ENCODE data around the gene DALRD3.
A peak's percentile ranks its signal among the peaks of the same experiment; 100 is the strongest.

DALRD3 gene

GRCh38 chr3:48996640-48997039, 21.7 kb downstream of the DALRD3 start:
- TF ChIP-seq ZNF174 (tag by site-specific recombination; IDR thresholded peaks at IDR 0.05) = no peak
- no peak for TF ChIP-seq ZNF112 (tag by site-specific recombination; IDR thresholded peaks at IDR 0.05)
- TF ChIP-seq ZNF19 (tag by site-specific recombination; IDR thresholded peaks at IDR 0.05; ENCODE audit: low read depth) = no peak
- Histone ChIP-seq H3K9me3 (ENCODE audit: control insufficient read depth, insufficient read depth, low read depth, low read length) (no peaks in the 10 kb centered on the region), H3K27ac (ENCODE audit: extremely low read depth, low read depth, low read length) (no peak overlapping the region), H3K4me1 (ENCODE audit: control insufficient read depth, insufficient read depth, low read length) (peaks cover 13% of the 10 kb centered on the region), H3K4me3 (ENCODE audit: low read depth, low read length) (no peak overlapping the region), H3K36me3 (ENCODE audit: control insufficient read depth in 2 of 2, insufficient read depth in 1 of 2, low read length in 2 of 2) (peaks cover 0 to 18% of the 10 kb centered on the region in 2 experiments; a peak in 2 of 3 replicates)
- POLR2A ChIA-PET = interaction anchor here (1.4 to 5.6 kb wide), 2 partner anchors 10 to 17 kb away, joined by 3 to 34 read pairs; partner anchors contain the start of gene WDR6
- CTCF ChIA-PET = interaction anchor here (0.7 to 1.0 kb wide), 2 partner anchors 9 to 164 kb away, joined by 3 to 4 read pairs; no protein-coding TSS in a partner anchor

GRCh38 chr3:48993834-48994233, 24.5 kb downstream of the DALRD3 start:
- TF ChIP-seq ZNF184 (tag by site-specific recombination; IDR thresholded peaks at IDR 0.05) (no peak), ZBTB17 (tag by site-specific recombination; IDR thresholded peaks at IDR 0.05) (peak; percentile 83)
- H3K4me1 ChIP-seq (ENCODE audit: control insufficient read depth, insufficient read depth, low read length) = 0 out of 2 replicates have a peak, but pooled peaks cover under 1% of the 10 kb centered on the region
- ChIA-PET POLR2A (interaction anchor here (5.6 kb wide), 1 partner anchor 13 kb away, joined by 34 read pairs; the partner anchor contains the start of gene WDR6), CTCF (interaction anchor here (1.0 kb wide), 1 partner anchor 13 kb away, joined by 4 read pairs; the partner anchor contains the start of gene WDR6)
- H3K9me3 ChIP-seq (ENCODE audit: control insufficient read depth, insufficient read depth, low read depth, low read length) = no peaks in the 10 kb centered on the region
- H3K27ac ChIP-seq (ENCODE audit: extremely low read depth, low read depth, low read length) = no peak overlapping the region
- H3K4me3 ChIP-seq (ENCODE audit: low read depth, low read length) = no peak overlapping the region
- peaks cover 0 to 22% of the 10 kb centered on the region in 2 experiments; a peak in 2 of 3 replicates for H3K36me3 ChIP-seq (ENCODE audit: control insufficient read depth in 2 of 2, insufficient read depth in 1 of 2, low read length in 2 of 2)

- TF ChIP-seq PRDM4 (tag by site-specific recombination; IDR thresholded peaks at IDR 0.05) (no peak), ATF2 (tag by site-specific recombination; IDR thresholded peaks at IDR 0.05; ENCODE audit: low read depth) (peak; percentile 23; the same call in 1 of the 2 replicates), ZNF610 (tag by site-specific recombination; IDR thresholded peaks at IDR 0.05; ENCODE audit: borderline replicate concordance) (no peak), ZBTB21 (tag by site-specific recombination; IDR thresholded peaks at IDR 0.05) (no peak), KLF17 (tag by site-specific recombination; IDR thresholded peaks at IDR 0.05) (no peak), ZNF629 (tag by site-specific recombination; IDR thresholded peaks at IDR 0.05) (peak; percentile 41; the same call in 1 of the 2 replicates), ZFP69B (tag by site-specific recombination; IDR thresholded peaks at IDR 0.05) (no peak), ZNF394 (tag by site-specific recombination; IDR thresholded peaks at IDR 0.05; ENCODE audit: borderline replicate concordance) (no peak), SP2 (tag by site-specific recombination; IDR thresholded peaks at IDR 0.05) (no peak)
- H3K36me3 ChIP-seq (ENCODE audit: control insufficient read depth in 2 of 2, insufficient read depth in 1 of 2, low read length in 2 of 2) = peaks cover 0 to 19% of the 10 kb centered on the region in 2 experiments; a peak in 2 of 3 replicates
- ChIA-PET POLR2A (interaction anchor here (1.0 to 4.6 kb wide), 4 partner anchors 10 to 28 kb away, joined by 4 to 61 read pairs (median 4); partner anchors contain the start of genes DALRD3 and WDR6), CTCF (interaction anchor here (0.6 to 1.0 kb wide), 3 partner anchors 16 to 330 kb away, joined by 3 read pairs; partner anchors contain the start of gene NDUFAF3)
- no peaks in the 10 kb centered on the region for H3K4me1 ChIP-seq (ENCODE audit: control insufficient read depth, insufficient read depth, low read length)
- no peak overlapping the region for H3K27ac ChIP-seq (ENCODE audit: extremely low read depth, low read depth, low read length)
- no peaks in the 10 kb centered on the region for H3K9me3 ChIP-seq (ENCODE audit: control insufficient read depth, insufficient read depth, low read depth, low read length)
- peak overlapping the region; percentile 83 for H3K4me3 ChIP-seq (ENCODE audit: low read depth, low read length)
Measured at GRCh38 chr3:48991851-48992545, 26.4 kb downstream of the DALRD3 start.

Data from HEK293 (cell line).